Activated T-helper 1 cell treated with anti-CD3 and anti-CD28 coated beads, Interleukin-12 subunit alpha, Interleukin-12 subunit beta, Interleukin-2, Interleukin-4 antibody, amounts not matched to agents 30 ng/mL and 10 ng/mL and 1 ng/mL, durations not matched to agents 14 hours and 24 hours and 36 hours (primary cell): ENCODE measurements around the gene TH. TPM values are rescaled to one million over a fixed set of nuclear protein-coding genes. Genes with fewer than 3 reads are reported as not detected.
A peak's percentile ranks its signal among the peaks of the same experiment; 100 is the strongest.

Source experiments
- DNase-seq: peaks from one replicate; pipeline ENCODE4 v3.0.0; 2021; ENCODE audit warnings: low spot score
- H3K27ac Mint-ChIP-seq: one replicate; pipeline ENCODE4 v1.8.0; 2021; ENCODE audit warnings: mild to moderate bottlenecking, mixed read lengths
- H3K27me3 Mint-ChIP-seq: one replicate; pipeline ENCODE4 v1.8.0; 2022; ENCODE audit warnings: mild to moderate bottlenecking, moderate library complexity, mixed read lengths; ENCODE audit not compliant: insufficient read depth
- H3K36me3 Mint-ChIP-seq: one replicate; pipeline ENCODE4 v1.8.0; 2021; ENCODE audit warnings: low read depth, mixed read lengths
- H3K4me1 Mint-ChIP-seq: one replicate; pipeline ENCODE4 v1.8.0; 2021; ENCODE audit warnings: low read depth, mixed read lengths
- H3K4me3 Mint-ChIP-seq: one replicate; pipeline ENCODE4 v1.8.0; 2021; ENCODE audit warnings: mild to moderate bottlenecking, moderate library complexity, mixed read lengths
- H3K9me3 Mint-ChIP-seq: one replicate; pipeline ENCODE4 v1.8.0; 2021; ENCODE audit warnings: mixed read lengths
- intact Hi-C: fragments of 100-400 bp; cut with micrococcal nuclease; formaldehyde crosslinking; loops from one replicate; pipeline ENCODE4 v1.15.1; 2024
- total RNA-seq: library from RNA; stranded (reverse); gene quantifications from 2 replicates; pipeline ENCODE4 v1.2.3, GENCODE V29; 2022

Gene TH
- total RNA-seq, 1 donor from 2014 or later: not detected

GRCh38 chr11:2140411-2141400 is 30.9 kb downstream of the TH start:
- intact Hi-C loops: loop anchor here (5.0 kb wide), 1 partner anchor 568 kb away; the partner anchor contains the start of gene DUSP8
- H3K9me3 Mint-ChIP-seq: no peaks in the 10 kb centered on the region
- no peak overlapping the region for H3K27ac Mint-ChIP-seq
- H3K4me3 Mint-ChIP-seq: no peak overlapping the region
- H3K27me3 Mint-ChIP-seq: peaks cover 57% of the 10 kb centered on the region
- DNase-seq: no peak
- peaks cover 12% of the 10 kb centered on the region for H3K4me1 Mint-ChIP-seq
- H3K36me3 Mint-ChIP-seq: no peaks in the 10 kb centered on the region

GRCh38 chr11:2139621-2140337 is 31.8 kb downstream of the TH start:
- DNase-seq: no peak
- Mint-ChIP-seq H3K4me1 (peaks cover 12% of the 10 kb centered on the region), H3K27ac (no peak overlapping the region), H3K36me3 (no peaks in the 10 kb centered on the region), H3K4me3 (no peak overlapping the region), H3K27me3 (peaks cover 57% of the 10 kb centered on the region), H3K9me3 (no peaks in the 10 kb centered on the region)
- intact Hi-C loops: loop anchor here (5.0 kb wide), 1 partner anchor 567 kb away; the partner anchor contains the start of gene DUSP8

- no peak for DNase-seq
- intact Hi-C loops: no loop called here
- no peaks in the 10 kb centered on the region for H3K36me3 Mint-ChIP-seq
- no peaks in the 10 kb centered on the region for H3K9me3 Mint-ChIP-seq
- peaks cover 12% of the 10 kb centered on the region for H3K4me1 Mint-ChIP-seq
- H3K4me3 Mint-ChIP-seq: peak within 1 kb of the TSS; percentile 39
- H3K27ac Mint-ChIP-seq: peak within 1 kb of the TSS; percentile 65
- H3K27me3 Mint-ChIP-seq: peaks cover 52% of the 10 kb centered on the region
These were observed 32.5 kb downstream of the TH start, which contains the start of gene IGF2 for GRCh38 chr11:2139123-2139521. Gene IGF2 (minus strand): TSS chr11:2139389. CDS start chr11:2135523, 3,866 bp downstream.

- no peak for DNase-seq
- intact Hi-C loops: no loop called here
- Mint-ChIP-seq H3K4me3 (peak overlapping the region; percentile 39), H3K27ac (peak overlapping the region; percentile 65), H3K4me1 (peaks cover 12% of the 10 kb centered on the region), H3K9me3 (no peaks in the 10 kb centered on the region), H3K27me3 (peaks cover 53% of the 10 kb centered on the region), H3K36me3 (no peaks in the 10 kb centered on the region)
These were observed 33.0 kb downstream of the TH start for GRCh38 chr11:2138431-2139122.

GRCh38 chr11:2138068-2138430 is 33.6 kb downstream of the TH start:
- no peak overlapping the region for H3K27ac Mint-ChIP-seq
- no peaks in the 10 kb centered on the region for H3K36me3 Mint-ChIP-seq
- peaks cover 10% of the 10 kb centered on the region for H3K4me1 Mint-ChIP-seq
- intact Hi-C loops: no loop called here
- DNase-seq: no peak
- no peak overlapping the region for H3K4me3 Mint-ChIP-seq
- H3K9me3 Mint-ChIP-seq: no peaks in the 10 kb centered on the region
- H3K27me3 Mint-ChIP-seq: peaks cover 55% of the 10 kb centered on the region

- intact Hi-C loops: no loop called here
- DNase-seq: no peak
- H3K36me3 Mint-ChIP-seq: no peaks in the 10 kb centered on the region
- H3K27me3 Mint-ChIP-seq: peaks cover 50% of the 10 kb centered on the region
- no peak overlapping the region for H3K27ac Mint-ChIP-seq
- H3K4me3 Mint-ChIP-seq: no peak overlapping the region
- H3K9me3 Mint-ChIP-seq: no peaks in the 10 kb centered on the region
- peaks cover 4% of the 10 kb centered on the region for H3K4me1 Mint-ChIP-seq
These were observed 34.2 kb downstream of the TH start for GRCh38 chr11:2137202-2138067.

- Mint-ChIP-seq H3K27me3 (peaks cover 48% of the 10 kb centered on the region), H3K9me3 (no peaks in the 10 kb centered on the region), H3K4me1 (no peaks in the 10 kb centered on the region), H3K4me3 (no peak overlapping the region), H3K36me3 (no peaks in the 10 kb centered on the region), H3K27ac (peak overlapping the region; percentile 63)
- no peak for DNase-seq
- intact Hi-C loops: no loop called here
These were observed 34.7 kb downstream of the TH start for GRCh38 chr11:2136952-2137201.

GRCh38 chr11:2136209-2136951 is 35.2 kb downstream of the TH start:
- no peak for DNase-seq
- intact Hi-C loops: no loop called here
- H3K9me3 Mint-ChIP-seq: peaks cover 2% of the 10 kb centered on the region
- H3K27me3 Mint-ChIP-seq: peaks cover 45% of the 10 kb centered on the region
- H3K4me1 Mint-ChIP-seq: no peaks in the 10 kb centered on the region
- H3K36me3 Mint-ChIP-seq: no peaks in the 10 kb centered on the region
- no peak overlapping the region for H3K4me3 Mint-ChIP-seq
- H3K27ac Mint-ChIP-seq: peak overlapping the region; percentile 63

GRCh38 chr11:2135648-2136201 is 35.9 kb downstream of the TH start:
- H3K36me3 Mint-ChIP-seq: no peaks in the 10 kb centered on the region
- H3K4me3 Mint-ChIP-seq: no peak overlapping the region
- no peak overlapping the region for H3K27ac Mint-ChIP-seq
- DNase-seq: no peak
- H3K4me1 Mint-ChIP-seq: no peaks in the 10 kb centered on the region
- H3K27me3 Mint-ChIP-seq: peaks cover 40% of the 10 kb centered on the region
- H3K9me3 Mint-ChIP-seq: peaks cover 4% of the 10 kb centered on the region
- intact Hi-C loops: no loop called here

GRCh38 chr11:2135018-2135569 is 36.5 kb downstream of the TH start:
- Mint-ChIP-seq H3K4me1 (no peaks in the 10 kb centered on the region), H3K36me3 (no peaks in the 10 kb centered on the region), H3K4me3 (no peak overlapping the region), H3K27ac (no peak overlapping the region), H3K9me3 (peaks cover 4% of the 10 kb centered on the region), H3K27me3 (peaks cover 40% of the 10 kb centered on the region)
- intact Hi-C loops: no loop called here
- no peak for DNase-seq
